ENCODE results near the gene STAC2.

Gene STAC2

DNA sequence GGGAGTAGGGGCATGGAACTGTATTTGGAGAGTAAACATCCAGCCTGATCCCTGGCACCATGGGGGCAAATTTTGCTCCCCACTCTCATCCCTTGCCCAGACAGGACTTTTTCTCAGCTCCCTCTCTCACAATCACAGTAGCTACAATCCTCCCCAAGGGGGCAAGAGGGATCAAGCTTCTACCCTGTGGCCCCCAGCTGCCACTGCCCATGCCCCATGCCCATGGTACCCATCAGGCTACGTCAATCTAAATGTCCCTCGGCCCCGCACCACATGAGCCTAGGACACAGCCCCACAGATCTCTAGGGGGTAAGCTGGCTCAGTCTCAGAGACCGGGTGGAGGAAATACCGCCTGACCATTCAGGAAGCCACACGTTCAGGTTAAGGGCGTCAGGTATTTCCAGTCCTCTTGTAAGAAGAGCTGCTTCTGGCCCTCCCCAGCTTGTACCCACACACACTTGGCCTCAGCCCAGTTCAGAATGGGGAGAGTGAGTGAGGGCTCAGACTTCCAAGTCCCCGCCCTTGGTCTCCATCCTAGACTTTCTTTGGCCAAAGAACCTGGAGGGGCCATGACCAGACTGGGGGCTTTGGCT is 30.1 kb downstream of the STAC2 start:
- FAIRE-seq (no peak), DNase-seq (ENCODE audit: insufficient read length, low spot score) (no peak)
- no peak for TF ChIP-seq POLR2A (IDR thresholded peaks at IDR 0.05; ENCODE audit: low read depth, low read length)

DNA sequence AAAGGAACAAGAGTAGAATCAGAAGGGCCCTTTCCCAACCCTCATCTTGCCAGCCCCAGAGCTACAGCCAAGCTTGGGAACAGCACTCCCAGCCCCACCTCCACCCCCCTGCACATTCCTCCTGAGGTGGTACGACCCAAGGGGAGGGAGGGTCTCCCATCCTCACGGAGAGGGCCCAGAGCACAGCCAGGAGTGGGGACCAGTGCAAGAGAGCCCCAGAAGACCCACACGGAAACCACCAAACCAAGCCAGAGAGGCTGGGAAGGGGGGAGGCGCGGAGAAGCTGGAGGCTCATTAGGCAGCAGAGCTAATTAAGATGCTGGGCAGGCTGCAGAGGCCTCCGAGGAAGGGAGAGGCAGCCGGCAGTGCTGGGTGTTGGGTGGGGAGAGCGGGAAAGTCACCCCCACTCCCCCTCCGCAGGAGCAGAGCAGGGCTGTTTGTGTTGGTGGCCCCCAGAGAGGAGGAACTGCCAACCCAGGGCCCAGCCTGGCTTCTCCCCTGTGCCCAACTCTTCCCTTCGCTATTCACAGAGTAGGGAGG is 30.7 kb downstream of the STAC2 start:
- TF ChIP-seq POLR2A (IDR thresholded peaks at IDR 0.05; ENCODE audit: low read depth, low read length) = no peak
- DNase-seq (ENCODE audit: insufficient read length, low spot score) = no peak
- no peak for FAIRE-seq

DNA sequence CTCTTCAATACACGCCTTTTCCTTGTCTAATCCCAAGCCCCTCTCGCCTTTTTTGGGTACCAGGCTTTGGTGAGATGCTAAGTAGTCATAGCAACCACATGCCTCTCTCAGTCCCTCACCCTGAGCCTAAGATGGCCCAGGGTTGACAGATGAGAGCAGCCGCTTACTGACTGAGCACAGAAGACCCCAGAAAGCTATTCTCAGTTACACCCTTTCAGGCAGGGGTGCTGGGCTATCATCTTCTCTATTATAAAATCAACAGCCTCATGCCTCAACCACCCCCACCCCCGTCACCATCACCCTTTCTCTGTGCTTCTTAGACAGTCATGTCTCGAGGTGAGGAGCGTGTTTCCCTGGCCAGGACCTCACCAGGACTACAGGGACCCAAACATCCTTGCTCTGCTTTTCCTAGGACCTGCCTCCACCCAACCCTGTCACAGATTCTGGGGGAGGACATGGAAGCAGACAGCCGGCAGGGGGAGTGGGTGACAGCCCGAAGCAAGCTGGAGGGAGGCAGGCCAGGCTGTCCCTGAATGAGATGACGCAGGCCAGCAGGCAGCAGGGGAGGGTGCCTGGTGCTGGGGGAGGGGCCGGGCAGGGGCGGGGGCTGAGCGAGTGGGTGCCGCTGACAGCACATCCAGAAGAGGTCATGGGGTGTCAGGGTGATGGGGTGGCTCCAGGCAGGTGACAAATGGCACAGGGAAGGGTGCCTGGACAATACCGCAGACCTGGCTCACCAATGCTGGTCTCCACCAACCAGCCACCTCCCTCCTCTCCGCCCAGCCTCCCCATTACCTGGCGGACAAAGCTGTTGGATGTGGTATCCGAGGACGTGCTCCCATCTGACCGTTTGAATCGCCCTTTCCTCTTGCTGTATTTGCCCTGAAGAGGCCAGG is 31.4 kb downstream of the STAC2 start:
- DNase-seq (ENCODE audit: insufficient read length, low spot score) (no peak), FAIRE-seq (no peak)
- TF ChIP-seq POLR2A (IDR thresholded peaks at IDR 0.05; ENCODE audit: low read depth, low read length) = no peak

DNA sequence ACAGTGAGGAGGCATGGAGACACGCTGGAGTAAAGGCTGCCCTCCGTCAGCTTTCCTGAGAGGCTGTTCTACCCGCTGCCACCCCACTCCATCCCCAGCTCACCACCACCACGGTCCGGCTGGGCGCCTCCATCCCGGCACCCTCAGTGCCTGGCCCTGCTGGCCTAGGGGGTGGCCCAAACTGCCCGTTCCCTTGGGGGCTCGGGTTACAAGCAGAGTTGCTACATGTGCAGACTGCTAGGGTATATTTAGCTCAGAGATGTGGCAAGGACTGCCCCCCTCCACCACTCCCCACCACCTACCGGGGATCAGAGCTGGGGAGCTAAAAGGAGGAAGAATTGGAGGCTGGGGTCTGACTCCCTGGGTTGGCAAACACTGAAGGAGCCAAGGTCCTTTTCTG is 32.4 kb downstream of the STAC2 start:
- FAIRE-seq = no peak
- no peak for TF ChIP-seq POLR2A (IDR thresholded peaks at IDR 0.05; ENCODE audit: low read depth, low read length)
- DNase-seq (ENCODE audit: insufficient read length, low spot score) = no peak

DNA sequence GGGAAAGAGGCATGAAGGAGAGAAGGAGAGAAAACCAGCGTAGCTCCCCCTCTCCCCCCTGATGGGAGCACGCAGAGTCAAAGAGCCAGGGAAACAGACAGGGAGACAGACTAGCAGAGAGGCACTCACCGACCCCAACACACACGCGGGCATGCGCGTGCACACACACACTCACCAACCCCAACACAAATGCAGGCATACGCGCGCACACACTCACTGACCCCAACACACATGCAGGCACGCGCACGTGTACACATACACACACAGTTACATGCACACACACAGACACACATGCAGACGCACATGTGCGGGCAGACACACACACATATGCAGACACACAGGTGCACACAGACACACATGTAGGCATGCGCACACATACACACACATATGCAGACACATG is 32.8 kb downstream of the STAC2 start:
- FAIRE-seq (no peak), DNase-seq (ENCODE audit: insufficient read length, low spot score) (no peak)
- no peak for TF ChIP-seq POLR2A (IDR thresholded peaks at IDR 0.05; ENCODE audit: low read depth, low read length)

DNA sequence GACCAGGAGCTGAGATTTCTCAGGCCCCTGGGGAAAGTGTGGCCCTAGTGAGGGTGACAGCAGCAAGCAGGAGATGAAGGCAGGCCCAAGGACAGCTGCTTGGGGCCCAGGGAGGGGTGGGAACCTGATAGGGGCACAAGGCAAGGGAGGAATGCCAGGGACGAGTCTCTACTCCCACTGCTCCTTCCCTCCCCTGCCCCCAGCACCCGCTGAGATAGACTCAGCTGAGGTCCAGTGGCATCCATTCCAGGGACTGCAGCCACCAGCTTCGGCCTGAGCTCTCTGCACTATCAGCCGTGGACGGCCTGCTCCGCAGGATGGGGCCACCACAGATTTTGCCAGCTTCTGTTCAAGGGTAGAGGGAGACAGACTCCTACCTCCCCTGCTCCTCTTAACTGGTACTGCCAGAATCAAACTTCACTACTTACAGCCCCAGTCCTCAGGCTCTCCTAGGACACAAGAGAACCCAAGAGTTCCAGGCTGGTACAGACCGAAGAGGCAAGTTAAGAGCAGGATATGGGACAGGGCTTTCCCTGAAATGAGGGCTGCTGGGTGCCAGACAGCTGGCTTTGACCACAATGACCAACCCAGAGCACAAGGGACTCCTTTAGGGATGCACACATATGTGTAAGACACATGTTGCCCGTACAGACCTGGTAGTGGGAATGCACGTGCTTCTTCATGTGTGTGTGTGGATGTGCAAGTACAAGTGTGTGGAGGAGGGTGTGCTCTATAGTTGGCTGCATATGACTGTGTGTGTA is 33.8 kb downstream of the STAC2 start:
- TF ChIP-seq POLR2A (IDR thresholded peaks at IDR 0.05; ENCODE audit: low read depth, low read length) = no peak
- FAIRE-seq = no peak
- DNase-seq (ENCODE audit: insufficient read length, low spot score) = no peak

DNA sequence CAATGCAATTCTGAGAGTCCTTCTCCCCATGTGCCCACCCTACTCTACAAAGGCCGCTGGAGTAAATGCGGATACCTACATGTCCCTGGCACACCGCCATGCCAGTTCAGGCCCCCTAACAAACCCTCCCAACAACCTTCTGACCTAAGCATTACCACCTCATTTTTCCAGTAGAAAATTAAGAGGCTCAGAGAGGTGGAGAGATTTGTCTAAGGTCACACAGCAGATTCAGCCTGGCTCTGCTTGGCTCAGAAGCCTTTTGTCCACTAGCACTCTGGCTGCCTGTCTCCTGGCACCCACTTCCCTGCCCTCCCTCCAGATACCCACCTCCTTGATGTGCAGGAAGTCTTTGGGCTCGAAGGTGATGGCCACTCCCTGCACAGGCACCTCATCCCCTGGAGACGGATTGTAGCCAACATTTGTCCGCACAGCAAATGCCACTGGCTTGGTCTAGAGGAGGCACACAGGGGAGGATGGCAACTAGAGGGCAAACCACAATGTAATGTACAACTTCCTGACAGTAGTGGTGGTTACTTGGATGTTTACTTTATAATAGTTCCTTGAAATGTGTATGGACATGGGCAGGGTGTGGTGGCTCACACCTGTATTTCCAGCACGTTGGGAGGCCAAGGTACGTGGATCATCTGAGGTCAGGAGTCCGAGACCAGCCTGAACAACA is 38.5 kb downstream of the STAC2 start:
- no peak for DNase-seq (ENCODE audit: insufficient read length, low spot score)
- TF ChIP-seq POLR2A (IDR thresholded peaks at IDR 0.05; ENCODE audit: low read depth, low read length) = no peak
- no peak for FAIRE-seq

DNA sequence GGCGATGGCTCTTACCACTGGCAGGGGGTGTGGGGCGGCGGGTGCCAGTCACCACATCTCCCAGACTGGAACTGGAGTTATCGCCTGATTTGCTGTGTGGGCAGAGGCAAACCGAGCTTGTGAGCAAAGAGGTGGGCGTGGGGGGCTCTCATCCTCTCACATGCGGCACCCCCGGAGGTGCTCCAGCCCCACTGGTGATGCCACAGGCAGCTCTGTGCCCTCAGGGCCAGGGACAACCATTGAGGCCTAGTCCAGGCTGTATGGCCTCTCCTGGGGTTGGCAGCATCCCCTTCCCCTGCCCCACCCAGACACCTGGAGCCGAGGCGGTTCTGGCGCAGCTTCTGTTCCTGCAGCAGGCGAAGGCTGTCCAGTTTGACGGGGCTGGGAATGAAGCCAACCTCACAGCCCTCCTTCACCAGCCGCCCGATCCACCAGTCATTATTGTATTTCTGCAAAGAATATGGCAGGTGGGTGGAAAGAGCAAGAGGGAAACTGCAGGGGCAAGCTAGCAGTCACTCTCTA is 39.2 kb downstream of the STAC2 start:
- FAIRE-seq = no peak
- TF ChIP-seq POLR2A (IDR thresholded peaks at IDR 0.05; ENCODE audit: low read depth, low read length) = no peak
- no peak for DNase-seq (ENCODE audit: insufficient read length, low spot score)

DNA sequence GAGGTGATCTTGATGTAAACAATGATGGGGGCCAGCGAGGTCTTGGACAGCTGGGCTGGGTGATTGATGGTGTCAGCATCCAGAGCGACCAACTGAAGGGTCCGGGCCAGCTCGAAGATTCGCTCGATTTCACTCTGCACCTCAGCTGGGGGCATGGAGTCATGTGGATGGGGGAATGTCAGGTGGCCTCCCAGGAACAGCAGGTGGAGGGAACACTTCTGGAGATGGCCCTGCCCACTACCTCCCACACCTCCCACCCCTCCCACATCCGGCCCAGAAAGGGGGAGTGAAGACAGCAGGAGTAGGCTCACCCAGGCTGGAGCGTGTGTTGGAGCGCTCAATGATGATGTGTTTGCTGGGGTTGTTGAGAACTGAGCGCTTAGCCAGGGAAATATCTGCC is 42.0 kb downstream of the STAC2 start:
- no peak for FAIRE-seq

DNA sequence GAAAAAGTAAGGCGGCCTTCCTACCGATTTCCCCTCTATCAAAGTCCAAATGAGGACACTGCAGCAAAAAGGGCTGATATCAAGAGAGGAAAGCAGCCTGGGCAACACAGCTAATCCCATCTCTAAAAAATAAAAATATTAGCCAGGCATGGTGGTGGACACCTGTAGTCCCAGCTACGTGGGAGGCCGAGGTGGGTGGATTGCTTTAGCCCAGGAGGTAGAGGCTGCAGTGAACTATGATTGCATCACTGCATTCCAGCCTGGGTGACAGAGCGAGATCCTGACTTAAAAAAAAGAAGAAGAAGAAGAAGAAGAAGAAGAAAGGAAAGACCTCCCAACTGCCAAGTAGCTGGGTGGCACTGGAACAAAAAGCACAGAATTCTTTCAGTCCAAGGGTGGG is 42.7 kb downstream of the STAC2 start:
- FAIRE-seq (no peak), DNase-seq (ENCODE audit: insufficient read length, low spot score) (no peak)
- TF ChIP-seq POLR2A (IDR thresholded peaks at IDR 0.05; ENCODE audit: low read depth, low read length) = no peak

More for the DNA sequence above, 42.0 kb downstream of the STAC2 start:
- DNase-seq (ENCODE audit: insufficient read length, low spot score) = no peak
- no peak for TF ChIP-seq POLR2A (IDR thresholded peaks at IDR 0.05; ENCODE audit: low read depth, low read length)

DNA sequence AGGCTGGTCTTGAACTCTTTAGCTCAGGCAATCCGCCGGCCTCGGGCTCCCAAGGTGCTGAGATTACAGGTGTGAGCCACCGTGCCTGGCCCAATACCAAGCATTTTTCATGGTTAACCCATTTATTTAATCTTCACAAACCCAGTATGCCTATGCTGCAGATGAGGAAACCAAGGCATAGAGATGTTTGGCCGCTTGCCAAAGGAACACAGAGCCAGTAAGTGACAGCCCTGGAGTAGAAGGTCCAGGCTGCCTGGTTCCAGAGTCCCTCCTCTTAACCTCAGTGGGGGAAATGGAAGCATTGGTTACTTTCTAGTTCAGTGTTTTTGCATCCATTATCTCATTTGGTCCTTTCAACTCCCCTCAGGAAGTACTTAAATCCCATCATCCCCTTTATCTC is 44.4 kb downstream of the STAC2 start:
- no peak for TF ChIP-seq POLR2A (IDR thresholded peaks at IDR 0.05; ENCODE audit: low read depth, low read length)
- no peak for FAIRE-seq

DNA sequence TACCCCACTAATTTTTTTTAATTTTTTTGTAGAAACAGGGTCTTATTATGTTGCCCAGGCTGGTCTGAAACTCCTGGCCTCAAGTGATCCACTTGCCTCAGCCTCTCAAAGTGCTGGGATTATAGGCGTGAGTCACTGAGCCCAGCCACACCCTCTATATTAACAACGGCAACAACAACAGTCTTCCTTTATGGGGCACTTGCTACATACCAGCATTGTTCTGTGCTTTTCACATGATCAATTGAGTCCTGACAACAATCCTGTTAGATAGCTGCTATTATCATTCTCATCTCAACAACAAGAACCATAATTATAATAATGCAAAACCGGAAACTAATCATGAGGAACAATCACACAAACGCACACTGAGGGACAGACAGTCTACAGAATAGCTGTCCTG is 47.2 kb downstream of the STAC2 start:
- FAIRE-seq = no peak
- no peak for TF ChIP-seq POLR2A (IDR thresholded peaks at IDR 0.05; ENCODE audit: low read depth, low read length)
- no peak for DNase-seq (ENCODE audit: insufficient read length, low spot score)

More for the DNA sequence above, 44.4 kb downstream of the STAC2 start:
- DNase-seq (ENCODE audit: insufficient read length, low spot score) = no peak

DNA sequence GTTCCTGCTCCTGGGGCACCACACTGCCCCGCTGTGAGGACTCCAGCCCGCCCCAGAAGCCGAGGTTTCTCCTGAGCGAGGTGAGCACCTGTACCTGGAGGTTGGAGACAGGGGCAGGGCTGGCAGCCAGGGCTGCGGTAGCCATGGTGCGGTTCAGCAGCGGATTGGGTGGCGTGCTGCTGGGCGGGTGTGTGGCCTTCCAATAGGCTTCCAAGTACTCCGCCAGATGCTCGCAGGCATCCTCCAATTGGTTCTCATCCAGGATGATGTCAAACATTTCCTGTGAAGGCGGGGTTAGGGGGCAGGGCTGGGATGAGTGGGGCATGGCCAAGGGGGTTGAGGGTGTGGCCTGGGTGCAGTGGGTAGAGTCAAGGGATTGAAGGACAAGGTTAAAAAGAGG is 48.5 kb downstream of the STAC2 start:
- FAIRE-seq (no peak), DNase-seq (ENCODE audit: insufficient read length, low spot score) (no peak)
- TF ChIP-seq POLR2A (IDR thresholded peaks at IDR 0.05; ENCODE audit: low read depth, low read length) = no peak
